ENCODE measurements around the gene FHIT.

The FHIT gene

GRCh38 chr3:60444898-60445437 lies 806.3 kb downstream of the FHIT start:
- no peak for TF ChIP-seq CTCF (IDR thresholded peaks at IDR 0.05; ENCODE audit: borderline replicate concordance, control extremely low read depth, extremely low read depth, insufficient read depth, missing control alignments)
- in situ Hi-C loops (cut with MboI; ENCODE audit: low sequenced_read_pairs, unreplicated experiment), result no loop called here
- no peak for DNase-seq (ENCODE audit: low spot score)

- no peak for DNase-seq (ENCODE audit: low spot score)
- in situ Hi-C loops (cut with MboI; ENCODE audit: low sequenced_read_pairs, unreplicated experiment), result no loop called here
- TF ChIP-seq CTCF (IDR thresholded peaks at IDR 0.05; ENCODE audit: borderline replicate concordance, control extremely low read depth, extremely low read depth, insufficient read depth, missing control alignments), result no peak
Observed at GRCh38 chr3:60440869-60441268, 810.4 kb downstream of the FHIT start.

- DNase-seq (ENCODE audit: low spot score), result no peak
- TF ChIP-seq CTCF (IDR thresholded peaks at IDR 0.05; ENCODE audit: borderline replicate concordance, control extremely low read depth, extremely low read depth, insufficient read depth, missing control alignments), result no peak
- in situ Hi-C loops (cut with MboI; ENCODE audit: low sequenced_read_pairs, unreplicated experiment), result no loop called here
Observed at GRCh38 chr3:60435941-60436650, 815.2 kb downstream of the FHIT start.

- no peak for DNase-seq (ENCODE audit: low spot score)
- TF ChIP-seq CTCF (IDR thresholded peaks at IDR 0.05; ENCODE audit: borderline replicate concordance, control extremely low read depth, extremely low read depth, insufficient read depth, missing control alignments), result no peak
- in situ Hi-C loops (cut with MboI; ENCODE audit: low sequenced_read_pairs, unreplicated experiment), result no loop called here
Observed at GRCh38 chr3:60434950-60435349, 816.3 kb downstream of the FHIT start.

- DNase-seq (ENCODE audit: low spot score), result no peak
- TF ChIP-seq CTCF (IDR thresholded peaks at IDR 0.05; ENCODE audit: borderline replicate concordance, control extremely low read depth, extremely low read depth, insufficient read depth, missing control alignments), result no peak
- in situ Hi-C loops (cut with MboI; ENCODE audit: low sequenced_read_pairs, unreplicated experiment), result no loop called here
Observed at GRCh38 chr3:60434323-60434722, 816.9 kb downstream of the FHIT start.

- DNase-seq (ENCODE audit: low spot score), result no peak
- TF ChIP-seq CTCF (IDR thresholded peaks at IDR 0.05; ENCODE audit: borderline replicate concordance, control extremely low read depth, extremely low read depth, insufficient read depth, missing control alignments), result no peak
- in situ Hi-C loops (cut with MboI; ENCODE audit: low sequenced_read_pairs, unreplicated experiment), result no loop called here
Observed at GRCh38 chr3:60431599-60431958, 819.7 kb downstream of the FHIT start.
